Measurements from ENCODE around the gene ANKRD26.

GRCh38 chr10:26959841-26960240 lies 140.5 kb downstream of the ANKRD26 start:
- TF ChIP-seq, protein P1, sequence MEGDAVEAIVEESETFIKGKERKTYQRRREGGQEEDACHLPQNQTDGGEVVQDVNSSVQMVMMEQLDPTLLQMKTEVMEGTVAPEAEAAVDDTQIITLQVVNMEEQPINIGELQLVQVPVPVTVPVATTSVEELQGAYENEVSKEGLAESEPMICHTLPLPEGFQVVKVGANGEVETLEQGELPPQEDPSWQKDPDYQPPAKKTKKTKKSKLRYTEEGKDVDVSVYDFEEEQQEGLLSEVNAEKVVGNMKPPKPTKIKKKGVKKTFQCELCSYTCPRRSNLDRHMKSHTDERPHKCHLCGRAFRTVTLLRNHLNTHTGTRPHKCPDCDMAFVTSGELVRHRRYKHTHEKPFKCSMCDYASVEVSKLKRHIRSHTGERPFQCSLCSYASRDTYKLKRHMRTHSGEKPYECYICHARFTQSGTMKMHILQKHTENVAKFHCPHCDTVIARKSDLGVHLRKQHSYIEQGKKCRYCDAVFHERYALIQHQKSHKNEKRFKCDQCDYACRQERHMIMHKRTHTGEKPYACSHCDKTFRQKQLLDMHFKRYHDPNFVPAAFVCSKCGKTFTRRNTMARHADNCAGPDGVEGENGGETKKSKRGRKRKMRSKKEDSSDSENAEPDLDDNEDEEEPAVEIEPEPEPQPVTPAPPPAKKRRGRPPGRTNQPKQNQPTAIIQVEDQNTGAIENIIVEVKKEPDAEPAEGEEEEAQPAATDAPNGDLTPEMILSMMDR (IDR thresholded peaks at IDR 0.05): no peak
- no peak for TF ChIP-seq EZH2 (IDR thresholded peaks at IDR 0.05)

Measured in neural progenitor cell (in vitro differentiated cells).